Measurements from ENCODE around the gene MBTD1. TPM values are rescaled to one million over a fixed set of nuclear protein-coding genes. Genes with fewer than 3 reads are reported as not detected.

Gene MBTD1
- total RNA-seq, 2 experiments from 2014 or later, result 6.3 to 7.0 TPM

GRCh38 chr17:51169340-51169739, 90.5 kb downstream of the MBTD1 start:
- CTCF ChIA-PET, result no interaction called here
- intact Hi-C loops (cut with micrococcal nuclease), result loop anchor here (5.0 kb wide), 1 partner anchor 302 kb away; the partner anchor contains the start of gene TOB1

GRCh38 chr17:51166987-51167931, 92.6 kb downstream of the MBTD1 start:
- peaks cover 29% of the 10 kb centered on the region for H3K4me1 Mint-ChIP-seq (ENCODE audit: low read depth)
- no peaks in the 10 kb centered on the region for H3K27me3 Mint-ChIP-seq (ENCODE audit: low read depth)
- H3K36me3 Mint-ChIP-seq (ENCODE audit: low read depth), result peaks cover 43% of the 10 kb centered on the region
- intact Hi-C loops (cut with micrococcal nuclease), result loop anchor here (1.0 to 5.0 kb wide), 4 partner anchors 14 to 300 kb away; partner anchors contain the start of genes MBTD1, NME1, SPAG9 and TOB1
- peak overlapping the region; percentile 78 for H3K4me3 Mint-ChIP-seq
- CTCF ChIA-PET, result interaction anchor here (2.9 kb wide), 1 partner anchor 14 kb away, joined by 13 read pairs; the partner anchor contains the start of gene NME1
- peak overlapping the region; percentile 76 for H3K27ac Mint-ChIP-seq
- H3K9me3 Mint-ChIP-seq, result no peaks in the 10 kb centered on the region
- DNase-seq, result peak; percentile 66

More at GRCh38 chr17:51169340-51169739, 90.5 kb downstream of the MBTD1 start:
- H3K27ac Mint-ChIP-seq, result peak overlapping the region; percentile 13
- H3K4me1 Mint-ChIP-seq (ENCODE audit: low read depth), result peaks cover 29% of the 10 kb centered on the region
- H3K9me3 Mint-ChIP-seq, result no peaks in the 10 kb centered on the region
- H3K36me3 Mint-ChIP-seq (ENCODE audit: low read depth), result peaks cover 34% of the 10 kb centered on the region
- H3K27me3 Mint-ChIP-seq (ENCODE audit: low read depth), result no peaks in the 10 kb centered on the region
- no peak for DNase-seq
- H3K4me3 Mint-ChIP-seq, result no peak overlapping the region

- peak; percentile 50 for DNase-seq
- H3K9me3 Mint-ChIP-seq, result no peaks in the 10 kb centered on the region
- peaks cover 29% of the 10 kb centered on the region for H3K4me1 Mint-ChIP-seq (ENCODE audit: low read depth)
- intact Hi-C loops (cut with micrococcal nuclease), result loop anchor here (1.0 to 5.0 kb wide), 3 partner anchors 13 to 299 kb away; partner anchors contain the start of genes MBTD1, NME1, TOB1 and UTP18
- H3K27ac Mint-ChIP-seq, result peak within 1 kb of the TSS; percentile 90
- CTCF ChIA-PET, result interaction anchor here (0.6 to 2.9 kb wide), 2 partner anchors 13 to 28 kb away, joined by 4 to 13 read pairs; partner anchors contain the start of gene NME1
- H3K36me3 Mint-ChIP-seq (ENCODE audit: low read depth), result peaks cover 48% of the 10 kb centered on the region
- no peaks in the 10 kb centered on the region for H3K27me3 Mint-ChIP-seq (ENCODE audit: low read depth)
- peak within 1 kb of the TSS; percentile 81 for H3K4me3 Mint-ChIP-seq
Measured at GRCh38 chr17:51166198-51166986, 93.5 kb downstream of the MBTD1 start, which contains the start of gene NME2. NME2 (plus strand) TSS chr17:51166411; CDS start chr17:51166831, 420 bp downstream.

- CTCF ChIA-PET, result interaction anchor here (0.6 to 2.9 kb wide), 4 partner anchors 10 to 42 kb away, joined by 4 to 13 read pairs (median 6); partner anchors contain the start of gene NME1
- no peaks in the 10 kb centered on the region for H3K27me3 Mint-ChIP-seq (ENCODE audit: low read depth)
- H3K4me1 Mint-ChIP-seq (ENCODE audit: low read depth), result peaks cover 27% of the 10 kb centered on the region
- peak overlapping the region; percentile 90 for H3K27ac Mint-ChIP-seq
- DNase-seq, result no peak
- peaks cover 48% of the 10 kb centered on the region for H3K36me3 Mint-ChIP-seq (ENCODE audit: low read depth)
- no peaks in the 10 kb centered on the region for H3K9me3 Mint-ChIP-seq
- intact Hi-C loops (cut with micrococcal nuclease), result loop anchor here (1.0 to 5.0 kb wide), 3 partner anchors 12 to 298 kb away; partner anchors contain the start of genes MBTD1, NME1, TOB1 and UTP18
- H3K4me3 Mint-ChIP-seq, result peak overlapping the region; percentile 81
Measured at GRCh38 chr17:51165680-51166197, 94.1 kb downstream of the MBTD1 start.

- no peaks in the 10 kb centered on the region for H3K27me3 Mint-ChIP-seq (ENCODE audit: low read depth)
- CTCF ChIA-PET, result interaction anchor here (0.6 to 2.9 kb wide), 3 partner anchors 11 to 42 kb away, joined by 5 to 13 read pairs (median 6); partner anchors contain the start of gene NME1
- no peaks in the 10 kb centered on the region for H3K9me3 Mint-ChIP-seq
- no peak for DNase-seq
- H3K4me3 Mint-ChIP-seq, result peak overlapping the region; percentile 81
- intact Hi-C loops (cut with micrococcal nuclease), result loop anchor here (5.0 kb wide), 1 partner anchor 298 kb away; the partner anchor contains the start of gene TOB1
- H3K27ac Mint-ChIP-seq, result peak overlapping the region; percentile 90
- peaks cover 51% of the 10 kb centered on the region for H3K36me3 Mint-ChIP-seq (ENCODE audit: low read depth)
- peaks cover 27% of the 10 kb centered on the region for H3K4me1 Mint-ChIP-seq (ENCODE audit: low read depth)
Measured at GRCh38 chr17:51164911-51165679, 94.8 kb downstream of the MBTD1 start.

GRCh38 chr17:51161541-51161940, 98.3 kb downstream of the MBTD1 start:
- H3K4me3 Mint-ChIP-seq, result no peak overlapping the region
- no peak overlapping the region for H3K27ac Mint-ChIP-seq
- no peaks in the 10 kb centered on the region for H3K9me3 Mint-ChIP-seq
- intact Hi-C loops (cut with micrococcal nuclease), result no loop called here
- peaks cover 53% of the 10 kb centered on the region for H3K36me3 Mint-ChIP-seq (ENCODE audit: low read depth)
- no peak for DNase-seq
- CTCF ChIA-PET, result interaction anchor here (2.2 kb wide), 1 partner anchor 8 kb away, joined by 10 read pairs; the partner anchor contains the start of gene NME1
- H3K4me1 Mint-ChIP-seq (ENCODE audit: low read depth), result peaks cover 24% of the 10 kb centered on the region
- no peaks in the 10 kb centered on the region for H3K27me3 Mint-ChIP-seq (ENCODE audit: low read depth)

- Mint-ChIP-seq H3K4me3 (no peak overlapping the region), H3K36me3 (ENCODE audit: low read depth) (peaks cover 66% of the 10 kb centered on the region), H3K27ac (no peak overlapping the region), H3K4me1 (ENCODE audit: low read depth) (peaks cover 32% of the 10 kb centered on the region), H3K9me3 (no peaks in the 10 kb centered on the region), H3K27me3 (ENCODE audit: low read depth) (no peaks in the 10 kb centered on the region)
- intact Hi-C loops (cut with micrococcal nuclease), result loop anchor here (10.0 kb wide), 1 partner anchor 615 kb away; the partner anchor contains the start of gene SPATA20
- no peak for DNase-seq
- CTCF ChIA-PET, result interaction anchor here (0.7 kb wide), 1 partner anchor 161 kb away, joined by 3 read pairs; no protein-coding TSS in a partner anchor
Measured at GRCh38 chr17:51159604-51160003, 100.2 kb downstream of the MBTD1 start.

- intact Hi-C loops (cut with micrococcal nuclease), result loop anchor here (10.0 kb wide), 1 partner anchor 611 kb away; the partner anchor contains the start of gene SPATA20
- CTCF ChIA-PET, result no interaction called here
- DNase-seq, result no peak
- Mint-ChIP-seq H3K27ac (no peak overlapping the region), H3K27me3 (ENCODE audit: low read depth) (no peaks in the 10 kb centered on the region), H3K4me1 (ENCODE audit: low read depth) (peaks cover 32% of the 10 kb centered on the region), H3K36me3 (ENCODE audit: low read depth) (peaks cover 40% of the 10 kb centered on the region), H3K9me3 (no peaks in the 10 kb centered on the region), H3K4me3 (peak overlapping the region; percentile 18)
Measured at GRCh38 chr17:51155416-51155815, 104.4 kb downstream of the MBTD1 start.

- CTCF ChIA-PET, result interaction anchor here (1.3 to 2.9 kb wide), 5 partner anchors 11 to 177 kb away, joined by 5 to 49 read pairs (median 13); partner anchors contain the start of gene NME2
- peak; percentile 10 for DNase-seq
- H3K27me3 Mint-ChIP-seq (ENCODE audit: low read depth), result no peaks in the 10 kb centered on the region
- H3K27ac Mint-ChIP-seq, result no peak overlapping the region
- intact Hi-C loops (cut with micrococcal nuclease), result loop anchor here (5.0 to 10.0 kb wide), 2 partner anchors 447 to 609 kb away; partner anchors contain the start of genes ANKRD40 and SPATA20
- H3K4me3 Mint-ChIP-seq, result no peak overlapping the region
- H3K9me3 Mint-ChIP-seq, result no peaks in the 10 kb centered on the region
- H3K4me1 Mint-ChIP-seq (ENCODE audit: low read depth), result peaks cover 29% of the 10 kb centered on the region
- H3K36me3 Mint-ChIP-seq (ENCODE audit: low read depth), result peaks cover 31% of the 10 kb centered on the region
Measured at GRCh38 chr17:51154176-51154575, 105.7 kb downstream of the MBTD1 start.

- Mint-ChIP-seq H3K4me1 (ENCODE audit: low read depth) (peaks cover 27% of the 10 kb centered on the region), H3K9me3 (no peaks in the 10 kb centered on the region), H3K27ac (no peak within 1 kb of the TSS), H3K27me3 (ENCODE audit: low read depth) (no peaks in the 10 kb centered on the region), H3K36me3 (ENCODE audit: low read depth) (peaks cover 28% of the 10 kb centered on the region), H3K4me3 (no peak within 1 kb of the TSS)
- intact Hi-C loops (cut with micrococcal nuclease), result loop anchor here (1.0 to 10.0 kb wide), 13 partner anchors 13 to 609 kb away; partner anchors contain the start of genes ANKRD40, MBTD1, NME2 and SPATA20
- peak; percentile 99 for DNase-seq
- CTCF ChIA-PET, result interaction anchor here (0.6 to 2.9 kb wide), 29 partner anchors 9 to 374 kb away, joined by 3 to 49 read pairs (median 4); partner anchors contain the start of genes NME2 and SPAG9
Measured at GRCh38 chr17:51153210-51154072, 106.4 kb downstream of the MBTD1 start, which contains the start of gene NME1. NME1 (plus strand) TSS chr17:51153559; CDS start chr17:51155655, 2,096 bp downstream.
